Suprapubic skin (tissue), 4 donors: ENCODE results near the gene PRR14. TPM values are rescaled to one million over a fixed set of nuclear protein-coding genes. Genes with fewer than 3 reads are reported as not detected.

Experiments
- DNase-seq, 2 donors: peaks; one replicate each; pipeline ENCODE4 v3.0.0-alpha.2; 2019; ENCODE audit warnings: low spot score in 2 of 2
- H3K27ac ChIP-seq: fragments of 200-600 bp; sonication (generic); one replicate; pipeline ENCODE4 v1.5.1; 2019
- H3K27me3 ChIP-seq: fragments of 200-600 bp; sonication (generic); one replicate; pipeline ENCODE4 v1.5.1; 2019
- H3K36me3 ChIP-seq: fragments of 200-600 bp; sonication (generic); one replicate; pipeline ENCODE4 v1.5.1; 2019
- H3K4me1 ChIP-seq: fragments of 200-600 bp; sonication (generic); one replicate; pipeline ENCODE4 v1.5.1; 2019
- H3K4me3 ChIP-seq: fragments of 200-600 bp; sonication (generic); one replicate; pipeline ENCODE4 v1.5.1; 2019; ENCODE audit warnings: mild to moderate bottlenecking
- H3K9me3 ChIP-seq: fragments of 200-600 bp; sonication (generic); one replicate; pipeline ENCODE4 v1.5.1; 2019
- EP300 ChIP-seq: sonication (generic); formaldehyde crosslinking; IDR thresholded peaks from one replicate; pipeline ENCODE4 v1.6.1; 2017; ENCODE audit warnings: antibody characterized with exemption
- POLR2A ChIP-seq, 2 donors: fragments of 450-650 bp; IDR thresholded peaks; one replicate each; pipeline ENCODE4 v1.6.1; 2017; ENCODE audit warnings: antibody characterized with exemption in 2 of 2, mild to moderate bottlenecking in 2 of 2, moderate library complexity in 2 of 2
- POLR2AphosphoS5 ChIP-seq, 3 donors: sonication (generic); formaldehyde crosslinking; IDR thresholded peaks; one replicate each; pipeline ENCODE4 v1.6.1; 2017; ENCODE audit warnings: antibody characterized with exemption in 3 of 3
- WGBS: methylation state at CpG from one replicate; pipeline ENCODE4 v1.1.5; 2018; 5-methylcytosine and 5-hydroxymethylcytosine counted together
- total RNA-seq, 4 donors: library from RNA; depleted of rRNA; stranded (reverse); fragments of >200 nt; gene quantifications; one replicate each; pipeline ENCODE4 v1.1.0, GENCODE V29; 2016
- TF ChIP-seq, protein P1 (sequence below), 2 donors: fragments of 200-600 bp in 1 of 2; fragments of 450-650 bp in 1 of 2; sonication (generic) in 1 of 2; IDR thresholded peaks; one replicate each; pipeline ENCODE4 v1.5.1; 2016 to 2019; ENCODE audit warnings: antibody characterized with exemption in 2 of 2, mild to moderate bottlenecking in 1 of 2, moderate library complexity in 1 of 2

The PRR14 gene
- total RNA-seq, 4 donors from 2014 or later: 56.7 to 68.8 (median 62.1) TPM

DNA sequence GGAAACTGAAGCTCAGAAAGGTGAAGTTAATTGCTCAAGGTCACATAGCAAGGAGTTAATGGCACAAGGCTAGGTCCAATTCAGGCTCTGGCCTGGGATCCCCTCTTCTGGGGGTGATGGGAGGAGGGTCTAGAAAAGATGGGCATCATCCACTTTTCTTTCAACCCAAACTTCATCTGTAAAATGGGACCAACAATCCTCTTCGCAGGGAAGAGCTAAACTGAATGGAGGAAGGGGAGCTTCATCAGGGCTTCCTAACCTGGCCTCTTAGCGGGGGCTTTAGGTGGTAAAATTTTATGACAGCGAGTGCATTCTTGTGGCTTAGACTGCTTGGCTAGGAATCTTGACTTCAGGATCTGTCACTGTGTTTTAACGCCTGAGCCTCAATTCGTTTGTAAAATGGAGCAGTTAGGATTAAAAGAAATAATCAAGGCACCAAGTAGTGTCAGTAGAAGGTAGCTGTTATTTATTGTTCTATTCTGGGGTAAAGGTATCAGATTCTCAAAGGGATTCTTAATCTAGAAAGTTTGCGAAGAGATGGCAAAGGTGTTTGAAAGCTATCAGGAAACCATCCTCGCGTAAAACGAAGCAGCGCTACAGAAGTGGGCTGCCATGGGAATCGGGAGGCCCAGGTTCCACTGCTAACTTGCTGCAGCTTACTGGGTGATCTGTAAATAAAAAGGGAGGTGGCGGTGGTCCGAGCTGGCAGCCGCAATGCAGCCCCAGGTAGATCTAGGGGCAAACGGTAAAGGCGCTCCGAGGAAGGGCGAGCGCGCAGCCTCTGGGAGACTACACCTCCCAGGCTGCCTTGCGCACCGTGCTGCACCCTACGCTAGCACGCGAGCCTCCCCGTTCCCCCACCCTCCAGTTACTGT, 46.7 kb downstream of the PRR14 start:
- H3K36me3 ChIP-seq: peaks cover 21% of the 10 kb centered on the region
- H3K9me3 ChIP-seq: no peaks in the 10 kb centered on the region
- TF ChIP-seq POLR2AphosphoS5 (IDR thresholded peaks at IDR 0.05) (no peak), POLR2A (IDR thresholded peaks at IDR 0.05) (no peak), EP300 (no peak)
- TF ChIP-seq, protein P1, sequence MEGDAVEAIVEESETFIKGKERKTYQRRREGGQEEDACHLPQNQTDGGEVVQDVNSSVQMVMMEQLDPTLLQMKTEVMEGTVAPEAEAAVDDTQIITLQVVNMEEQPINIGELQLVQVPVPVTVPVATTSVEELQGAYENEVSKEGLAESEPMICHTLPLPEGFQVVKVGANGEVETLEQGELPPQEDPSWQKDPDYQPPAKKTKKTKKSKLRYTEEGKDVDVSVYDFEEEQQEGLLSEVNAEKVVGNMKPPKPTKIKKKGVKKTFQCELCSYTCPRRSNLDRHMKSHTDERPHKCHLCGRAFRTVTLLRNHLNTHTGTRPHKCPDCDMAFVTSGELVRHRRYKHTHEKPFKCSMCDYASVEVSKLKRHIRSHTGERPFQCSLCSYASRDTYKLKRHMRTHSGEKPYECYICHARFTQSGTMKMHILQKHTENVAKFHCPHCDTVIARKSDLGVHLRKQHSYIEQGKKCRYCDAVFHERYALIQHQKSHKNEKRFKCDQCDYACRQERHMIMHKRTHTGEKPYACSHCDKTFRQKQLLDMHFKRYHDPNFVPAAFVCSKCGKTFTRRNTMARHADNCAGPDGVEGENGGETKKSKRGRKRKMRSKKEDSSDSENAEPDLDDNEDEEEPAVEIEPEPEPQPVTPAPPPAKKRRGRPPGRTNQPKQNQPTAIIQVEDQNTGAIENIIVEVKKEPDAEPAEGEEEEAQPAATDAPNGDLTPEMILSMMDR (IDR thresholded peaks at IDR 0.05): no peak
- 10% methylated on average over 25 of the region's 26 CpGs for WGBS
- H3K27me3 ChIP-seq: no peaks in the 10 kb centered on the region
- H3K4me1 ChIP-seq: peaks cover 30% of the 10 kb centered on the region
- H3K4me3 ChIP-seq: peak overlapping the region; percentile 100
- H3K27ac ChIP-seq: peak overlapping the region; percentile 100
- DNase-seq: no peak

DNA sequence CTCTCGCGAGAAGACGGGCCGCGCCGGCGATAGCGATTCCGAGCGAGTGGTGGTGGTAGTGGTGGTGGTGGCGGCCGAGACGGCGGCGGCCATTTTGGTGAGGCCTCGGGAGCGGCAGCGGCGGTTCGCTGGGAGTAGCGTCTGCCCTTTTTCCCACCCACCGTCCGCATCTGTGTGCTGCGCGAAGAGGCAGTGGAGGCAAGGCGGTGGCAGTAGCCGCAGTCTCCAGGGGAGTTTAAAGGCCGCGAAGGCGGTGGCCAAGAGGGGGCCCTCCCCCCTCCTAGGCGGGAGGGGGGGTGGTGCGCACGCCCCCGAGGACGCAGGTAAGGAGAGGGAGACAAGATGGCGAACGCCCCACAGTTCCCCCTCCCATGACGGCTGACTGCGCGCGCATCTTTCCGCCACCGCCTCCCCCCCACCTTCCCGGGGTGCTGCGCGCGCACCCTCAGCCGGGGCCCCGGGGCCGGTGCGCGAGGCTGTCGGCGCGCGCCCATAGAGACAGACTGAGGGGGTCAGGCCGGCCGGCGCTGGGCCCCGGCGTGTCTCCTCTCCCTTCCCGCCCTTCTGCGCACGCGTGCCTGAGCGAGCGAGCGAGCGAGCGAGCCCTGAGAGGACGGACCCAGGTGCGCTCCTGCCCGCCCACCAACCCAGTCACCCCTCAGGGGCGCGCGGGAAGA, 47.5 kb downstream of the PRR14 start:
- no CpG with 5 or more reads among the region's 76 CpGs for WGBS

DNA sequence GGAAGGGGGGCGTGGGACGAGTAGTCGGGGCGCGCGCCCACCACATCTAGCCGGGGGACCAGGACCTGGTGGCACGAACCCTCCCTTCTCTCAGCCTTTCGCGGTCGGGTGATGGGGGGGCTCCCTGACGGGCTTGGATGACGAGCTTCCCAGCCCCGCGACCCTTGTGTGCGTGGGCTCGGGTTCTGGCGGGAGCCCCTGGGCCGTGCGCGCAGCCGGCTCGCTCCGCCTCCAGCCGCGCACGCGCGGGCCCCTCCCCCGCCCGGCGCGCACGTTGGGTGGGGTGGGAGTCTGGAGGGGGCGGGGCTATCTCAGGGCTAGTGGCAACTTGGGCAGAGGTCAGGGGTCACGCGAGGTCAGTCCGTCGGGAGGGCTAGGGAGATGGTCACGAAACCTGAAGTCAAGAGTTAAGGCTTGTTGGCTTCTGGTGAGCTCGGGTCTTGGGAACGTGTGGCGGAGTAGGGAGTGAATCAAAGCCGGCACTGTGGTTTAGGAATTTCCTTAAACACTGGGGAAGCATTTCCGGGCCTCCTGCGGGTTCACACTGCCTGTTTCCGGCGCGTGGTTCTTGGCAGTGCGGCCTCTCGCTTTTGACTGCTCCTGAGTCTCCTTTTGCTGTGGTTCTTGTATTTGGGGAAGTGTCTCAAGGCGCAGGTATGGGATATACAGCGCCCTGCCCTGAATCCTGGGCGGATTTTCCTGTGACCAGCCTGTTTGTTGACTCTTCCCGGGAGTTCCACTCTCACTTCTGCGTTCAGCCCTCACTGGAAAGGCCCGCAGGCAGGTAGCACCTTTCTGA, 48.3 kb downstream of the PRR14 start, which contains the start of gene SRCAP:
TSS of gene SRCAP (plus strand) at position 356 of the 799 bp plus-strand sequence. CDS start 1,654 bp downstream, outside the sequence.
- peak within 1 kb of the TSS; percentile 100 for H3K27ac ChIP-seq
- H3K36me3 ChIP-seq: peaks cover 36% of the 10 kb centered on the region
- H3K4me1 ChIP-seq: peaks cover 27% of the 10 kb centered on the region
- peak within 1 kb of the TSS; percentile 100 for H3K4me3 ChIP-seq
- no peaks in the 10 kb centered on the region for H3K27me3 ChIP-seq
- peak; percentile 6 to 15 (median 14) for TF ChIP-seq POLR2AphosphoS5 (IDR thresholded peaks at IDR 0.05)
- TF ChIP-seq POLR2A (IDR thresholded peaks at IDR 0.05): peak in 1 of 2 donors; percentile 63
- TF ChIP-seq, protein P1 (IDR thresholded peaks at IDR 0.05): no peak
- peak; percentile 93 to 94 for DNase-seq
- H3K9me3 ChIP-seq: no peaks in the 10 kb centered on the region
- 1% methylated on average over 46 of the region's 57 CpGs for WGBS

More for the DNA sequence above, 47.5 kb downstream of the PRR14 start:
- Histone ChIP-seq H3K27me3 (no peaks in the 10 kb centered on the region), H3K36me3 (peaks cover 29% of the 10 kb centered on the region), H3K9me3 (no peaks in the 10 kb centered on the region), H3K4me3 (peak overlapping the region; percentile 100), H3K27ac (peak overlapping the region; percentile 100), H3K4me1 (peaks cover 30% of the 10 kb centered on the region)
- TF ChIP-seq, protein P1 (IDR thresholded peaks at IDR 0.05): no peak
- TF ChIP-seq POLR2AphosphoS5 (IDR thresholded peaks at IDR 0.05) (peak; percentile 85 to 97 (median 95)), POLR2A (IDR thresholded peaks at IDR 0.05) (peak; percentile 5 to 87)
- peak; percentile 99 to 100 for DNase-seq

- H3K4me1 ChIP-seq: peaks cover 27% of the 10 kb centered on the region
- WGBS: 26% methylated on average over 8 of the region's 8 CpGs
- TF ChIP-seq POLR2AphosphoS5 (IDR thresholded peaks at IDR 0.05): no peak
- TF ChIP-seq, protein P1 (IDR thresholded peaks at IDR 0.05): no peak
- no peak for TF ChIP-seq EP300
- no peak for TF ChIP-seq POLR2A (IDR thresholded peaks at IDR 0.05)
- H3K4me3 ChIP-seq: peak overlapping the region; percentile 100
- H3K36me3 ChIP-seq: peaks cover 42% of the 10 kb centered on the region
- H3K9me3 ChIP-seq: no peaks in the 10 kb centered on the region
- DNase-seq: no peak
- H3K27ac ChIP-seq: peak overlapping the region; percentile 100
- no peaks in the 10 kb centered on the region for H3K27me3 ChIP-seq
Observed at GRCh38 chr16:30699615-30700099, 48.9 kb downstream of the PRR14 start.
